Urinary bladder (tissue), 4 donors: ENCODE data around the gene CCDC71L. TPM values are rescaled to one million over a fixed set of nuclear protein-coding genes. Genes with fewer than 3 reads are reported as not detected.

Experiments used
- DNase-seq: peaks from one replicate; pipeline ENCODE4 v3.0.0-alpha.2; 2015; ENCODE audit errors: extremely low spot score
- H3K27ac ChIP-seq: one replicate; pipeline ENCODE4 v1.5.1; 2013; ENCODE audit warnings: low read depth, mild to moderate bottlenecking, moderate library complexity
- H3K36me3 ChIP-seq: one replicate; pipeline ENCODE4 v1.6.1; 2013; ENCODE audit warnings: mild to moderate bottlenecking, moderate library complexity; ENCODE audit not compliant: insufficient read depth
- H3K4me1 ChIP-seq: one replicate; pipeline ENCODE4 v1.6.1; 2013; ENCODE audit warnings: mild to moderate bottlenecking, moderate library complexity; ENCODE audit not compliant: insufficient read depth
- H3K4me3 ChIP-seq: one replicate; pipeline ENCODE4 v1.5.1; 2013; ENCODE audit warnings: low read depth, low read length
- WGBS: extraction: QIAGEN DNeasy Blood & Tissue Kit; methylation state at CpG from one replicate; pipeline ENCODE4 v1.1.7; 2013; 5-methylcytosine and 5-hydroxymethylcytosine counted together
- polyA plus RNA-seq: library from polyadenylated mRNA; stranded (reverse); fragments of 200-250 nt; gene quantifications from one replicate; pipeline ENCODE4 v1.2.3, GENCODE V29; 2013
- total RNA-seq: library from RNA; depleted of rRNA; stranded (reverse); fragments of >200 nt; gene quantifications from one replicate; pipeline ENCODE4 v1.2.3, GENCODE V29; 2014
- donor health status: healthy with polysubstance abuse.
- donor health status: healthy.

The CCDC71L gene
- total and polyA plus RNA-seq, 2 donors: 10.6 to 24.3 TPM

- no peak overlapping the region for H3K27ac ChIP-seq
- DNase-seq: no peak
- no peaks in the 10 kb centered on the region for H3K4me1 ChIP-seq
- no peaks in the 10 kb centered on the region for H3K36me3 ChIP-seq
- no peak overlapping the region for H3K4me3 ChIP-seq
These were observed 8.9 kb downstream of the CCDC71L start for GRCh38 chr7:106652092-106652491.

- DNase-seq: no peak
- WGBS: 68% methylated on average over 1 of the region's 1 CpG
- Histone ChIP-seq H3K4me3 (no peak overlapping the region), H3K36me3 (no peaks in the 10 kb centered on the region), H3K27ac (no peak overlapping the region), H3K4me1 (no peaks in the 10 kb centered on the region)
These were observed 14.7 kb downstream of the CCDC71L start for GRCh38 chr7:106646256-106646655.

GRCh38 chr7:106644999-106645398, 16.0 kb downstream of the CCDC71L start:
- H3K4me3 ChIP-seq: no peak overlapping the region
- 34% methylated on average over 1 of the region's 1 CpG for WGBS

GRCh38 chr7:106643216-106644000, 17.6 kb downstream of the CCDC71L start:
- H3K36me3 ChIP-seq: no peaks in the 10 kb centered on the region
- no peaks in the 10 kb centered on the region for H3K4me1 ChIP-seq
- DNase-seq: no peak
- 56% methylated on average over 2 of the region's 2 CpGs for WGBS
- H3K4me3 ChIP-seq: no peak overlapping the region
- no peak overlapping the region for H3K27ac ChIP-seq

More at GRCh38 chr7:106644999-106645398, 16.0 kb downstream of the CCDC71L start:
- no peak for DNase-seq
- no peak overlapping the region for H3K27ac ChIP-seq
- no peaks in the 10 kb centered on the region for H3K36me3 ChIP-seq
- H3K4me1 ChIP-seq: no peaks in the 10 kb centered on the region

- WGBS: 94% methylated on average over 3 of the region's 3 CpGs
- H3K4me1 ChIP-seq: no peaks in the 10 kb centered on the region
- no peak for DNase-seq
These were observed 19.5 kb downstream of the CCDC71L start for GRCh38 chr7:106641416-106641815.

GRCh38 chr7:106640368-106641141, 20.4 kb downstream of the CCDC71L start:
- 65% methylated on average over 3 of the region's 3 CpGs for WGBS
- no peaks in the 10 kb centered on the region for H3K36me3 ChIP-seq

More at GRCh38 chr7:106641416-106641815, 19.5 kb downstream of the CCDC71L start:
- no peak overlapping the region for H3K4me3 ChIP-seq
- H3K27ac ChIP-seq: no peak overlapping the region
- H3K36me3 ChIP-seq: no peaks in the 10 kb centered on the region

GRCh38 chr7:106639476-106640334, 21.3 kb downstream of the CCDC71L start:
- WGBS: 86% methylated on average over 7 of the region's 7 CpGs
- no peak overlapping the region for H3K4me3 ChIP-seq
- no peaks in the 10 kb centered on the region for H3K36me3 ChIP-seq
- H3K27ac ChIP-seq: no peak overlapping the region
- no peaks in the 10 kb centered on the region for H3K4me1 ChIP-seq
- DNase-seq: no peak

More at GRCh38 chr7:106640368-106641141, 20.4 kb downstream of the CCDC71L start:
- DNase-seq: no peak
- Histone ChIP-seq H3K27ac (no peak overlapping the region), H3K4me1 (no peaks in the 10 kb centered on the region), H3K4me3 (no peak overlapping the region)

- no peak overlapping the region for H3K27ac ChIP-seq
- WGBS: 78% methylated on average over 2 of the region's 2 CpGs
- no peak for DNase-seq
- no peak overlapping the region for H3K4me3 ChIP-seq
- H3K36me3 ChIP-seq: no peaks in the 10 kb centered on the region
- no peaks in the 10 kb centered on the region for H3K4me1 ChIP-seq
These were observed 25.5 kb downstream of the CCDC71L start for GRCh38 chr7:106635411-106635810.

- H3K4me1 ChIP-seq: no peaks in the 10 kb centered on the region
- H3K27ac ChIP-seq: no peak overlapping the region
- H3K4me3 ChIP-seq: no peak overlapping the region
- 89% methylated on average over 2 of the region's 2 CpGs for WGBS
- no peaks in the 10 kb centered on the region for H3K36me3 ChIP-seq
- DNase-seq: no peak
These were observed 26.0 kb downstream of the CCDC71L start for GRCh38 chr7:106634958-106635357.

GRCh38 chr7:106630648-106631047, 30.3 kb downstream of the CCDC71L start:
- no peak overlapping the region for H3K27ac ChIP-seq
- H3K4me1 ChIP-seq: no peaks in the 10 kb centered on the region
- no peak for DNase-seq
- no peaks in the 10 kb centered on the region for H3K36me3 ChIP-seq
- H3K4me3 ChIP-seq: no peak overlapping the region

- H3K4me3 ChIP-seq: no peak overlapping the region
- H3K4me1 ChIP-seq: no peaks in the 10 kb centered on the region
- H3K27ac ChIP-seq: no peak overlapping the region
- WGBS: 49% methylated on average over 2 of the region's 2 CpGs
- no peak for DNase-seq
- no peaks in the 10 kb centered on the region for H3K36me3 ChIP-seq
These were observed 31.4 kb downstream of the CCDC71L start for GRCh38 chr7:106629516-106629915.

- no peak for DNase-seq
- Histone ChIP-seq H3K4me1 (no peaks in the 10 kb centered on the region), H3K36me3 (no peaks in the 10 kb centered on the region), H3K27ac (no peak overlapping the region), H3K4me3 (no peak overlapping the region)
- WGBS: 87% methylated on average over 6 of the region's 6 CpGs
These were observed 34.4 kb downstream of the CCDC71L start for GRCh38 chr7:106626376-106627164.
